T-helper 2 cell (primary cell): ENCODE data around the gene MOXD1.
"Not testable (repeated sequence)": the region's sequence is repeated elsewhere in the genome, so short reads cannot be mapped to it uniquely, and the experiment has no call there.

Experiments
- DNase-seq, 5 experiments: peaks; one replicate each; pipeline versions ENCODE4 v3.0.0 to v3.0.0-alpha.2; 2012 to 2022

MOXD1 gene

GRCh38 chr6:132279592-132280139 is 121.6 kb downstream of the MOXD1 start:
- DNase-seq = peak; percentile 29 to 70 (median 53)

GRCh38 chr6:132275066-132275970 is 126.0 kb downstream of the MOXD1 start:
- no peak for DNase-seq

- DNase-seq = no peak
Measured at GRCh38 chr6:132272776-132273175, 128.5 kb downstream of the MOXD1 start.

GRCh38 chr6:132270726-132271402 is 130.4 kb downstream of the MOXD1 start:
- no peak for DNase-seq

GRCh38 chr6:132268666-132269065 is 132.6 kb downstream of the MOXD1 start:
- not testable (repeated sequence) for DNase-seq

GRCh38 chr6:132268209-132268608 is 133.1 kb downstream of the MOXD1 start:
- no peak for DNase-seq

- DNase-seq = no peak
Measured at GRCh38 chr6:132265451-132266097, 135.7 kb downstream of the MOXD1 start.

- DNase-seq = no peak
Measured at GRCh38 chr6:132264021-132264500, 137.2 kb downstream of the MOXD1 start.

GRCh38 chr6:132261354-132261753 is 139.9 kb downstream of the MOXD1 start:
- no peak for DNase-seq

- no peak for DNase-seq
Measured at GRCh38 chr6:132259070-132259469, 142.2 kb downstream of the MOXD1 start.

- no peak for DNase-seq
Measured at GRCh38 chr6:132257561-132257960, 143.7 kb downstream of the MOXD1 start.

- no peak for DNase-seq
Measured at GRCh38 chr6:132256457-132256856, 144.8 kb downstream of the MOXD1 start.

GRCh38 chr6:132253906-132254305 is 147.4 kb downstream of the MOXD1 start:
- no peak for DNase-seq

- no peak for DNase-seq
Measured at GRCh38 chr6:132253211-132253610, 148.1 kb downstream of the MOXD1 start.

- no peak for DNase-seq
Measured at GRCh38 chr6:132252113-132252512, 149.2 kb downstream of the MOXD1 start.

- no peak for DNase-seq
Measured at GRCh38 chr6:132251711-132252110, 149.6 kb downstream of the MOXD1 start.

- DNase-seq = no peak
Measured at GRCh38 chr6:132247381-132248159, 153.7 kb downstream of the MOXD1 start.

- no peak for DNase-seq
Measured at GRCh38 chr6:132246632-132247270, 154.5 kb downstream of the MOXD1 start.

- DNase-seq = no peak
Measured at GRCh38 chr6:132246120-132246617, 155.1 kb downstream of the MOXD1 start.
